ENCODE data around the gene PDE4C.
A peak's percentile ranks its signal among the peaks of the same experiment; 100 is the strongest.

Gene PDE4C

GRCh38 chr19:18196511-18196845 lies 29.8 kb downstream of the PDE4C start:
- no peak for DNase-seq

- peak; percentile 75 for DNase-seq
These were observed 31.5 kb downstream of the PDE4C start for GRCh38 chr19:18194554-18195238.

GRCh38 chr19:18194181-18194530 lies 32.1 kb downstream of the PDE4C start:
- no peak for DNase-seq

- peak; percentile 41 for DNase-seq
These were observed 32.7 kb downstream of the PDE4C start for GRCh38 chr19:18193388-18194180.

GRCh38 chr19:18192673-18193387 lies 33.4 kb downstream of the PDE4C start, which contains the start of gene MPV17L2:
Gene MPV17L2, plus strand, starts transcription at chr19:18193218. Its CDS starts 64 bp downstream, at chr19:18193282.
- peak; percentile 100 for DNase-seq

GRCh38 chr19:18191640-18192062 lies 34.6 kb downstream of the PDE4C start:
- no peak for DNase-seq

- no peak for DNase-seq
These were observed 36.0 kb downstream of the PDE4C start for GRCh38 chr19:18190278-18190677.

GRCh38 chr19:18185538-18185937 lies 40.7 kb downstream of the PDE4C start:
- DNase-seq = no peak

GRCh38 chr19:18183529-18183928 lies 42.7 kb downstream of the PDE4C start:
- no peak for DNase-seq

- DNase-seq = peak; percentile 35
These were observed 46.3 kb downstream of the PDE4C start for GRCh38 chr19:18179957-18180356.

- peak; percentile 62 for DNase-seq
These were observed 49.6 kb downstream of the PDE4C start for GRCh38 chr19:18176367-18177310.

GRCh38 chr19:18174983-18175382 lies 51.3 kb downstream of the PDE4C start:
- no peak for DNase-seq

Data from hematopoietic multipotent progenitor cell treated with erythropoietin and hydrocortisone succinate and interleukin-3 and kit ligand, for 4 days (in vitro differentiated cells).